H1 (cell line): Measurements from ENCODE around the gene MFSD2A. TPM values are rescaled to one million over a fixed set of nuclear protein-coding genes. Genes with fewer than 3 reads are reported as not detected.

Source experiments
- CEBPB ChIP-seq: IDR thresholded peaks from 2 replicates; pipeline ENCODE4 v1.6.1; 2012; ENCODE audit warnings: low read depth, low read length
- EGR1 ChIP-seq: IDR thresholded peaks from 2 replicates; pipeline ENCODE4 v1.6.1; 2011; ENCODE audit warnings: low read depth, low read length, borderline replicate concordance
- HDAC6 ChIP-seq: IDR thresholded peaks from one replicate; pipeline ENCODE4 v1.7.1; 2012; ENCODE audit warnings: low read depth, mild to moderate bottlenecking, inconsistent platforms, low read length, moderate library complexity
- RBBP5 ChIP-seq: IDR thresholded peaks from 2 replicates; pipeline ENCODE4 v1.7.1; 2012; ENCODE audit warnings: low read depth, mild to moderate bottlenecking, inconsistent platforms, low read length, moderate library complexity, borderline replicate concordance
- TBP ChIP-seq: IDR thresholded peaks from 2 replicates; pipeline ENCODE4 v1.6.1; 2011; ENCODE audit warnings: low read depth, low read length, improper control_type of control experiment
- polyA plus RNA-seq, 7 experiments: library from polyadenylated mRNA; depleted of rRNA in 3 of 7; stranded (reverse) in 5 of 7; unstranded in 2 of 7; fragments of >200 nt in 5 of 7; fragments of 200-250 nt in 2 of 7; gene quantifications; 1 replicate in 5 of 7; 2 replicates in 1 of 7; 4 replicates in 1 of 7; pipeline versions ENCODE4 v1.2.1 to v1.2.3, GENCODE V29; 2011 to 2013; ENCODE audit warnings: missing spikeins in 2 of 7, mixed read lengths in 2 of 7
- total RNA-seq: library from RNA; stranded (reverse); fragmentation: NEBNext Ultra II Directional; extraction: Animal tissue kit (Norgen Biotek cat#: 25700); gene quantifications from 2 replicates; pipeline ENCODE4 v1.2.1, GENCODE V29; 2021
- TF ChIP-seq, protein P1 (sequence below): IDR thresholded peaks from 2 replicates; pipeline ENCODE4 v1.6.1; 2012; ENCODE audit warnings: low read length, inconsistent platforms

Gene MFSD2A
- total and polyA plus RNA-seq, 2 of the 8 experiments (the other 6 are each of a cell fraction or from before 2014, with no cell fraction given), result 18.3 to 25.9 TPM

GRCh38 chr1:39947260-39947659, 7.7 kb upstream of the MFSD2A start (continued):
- TF ChIP-seq, protein P1, sequence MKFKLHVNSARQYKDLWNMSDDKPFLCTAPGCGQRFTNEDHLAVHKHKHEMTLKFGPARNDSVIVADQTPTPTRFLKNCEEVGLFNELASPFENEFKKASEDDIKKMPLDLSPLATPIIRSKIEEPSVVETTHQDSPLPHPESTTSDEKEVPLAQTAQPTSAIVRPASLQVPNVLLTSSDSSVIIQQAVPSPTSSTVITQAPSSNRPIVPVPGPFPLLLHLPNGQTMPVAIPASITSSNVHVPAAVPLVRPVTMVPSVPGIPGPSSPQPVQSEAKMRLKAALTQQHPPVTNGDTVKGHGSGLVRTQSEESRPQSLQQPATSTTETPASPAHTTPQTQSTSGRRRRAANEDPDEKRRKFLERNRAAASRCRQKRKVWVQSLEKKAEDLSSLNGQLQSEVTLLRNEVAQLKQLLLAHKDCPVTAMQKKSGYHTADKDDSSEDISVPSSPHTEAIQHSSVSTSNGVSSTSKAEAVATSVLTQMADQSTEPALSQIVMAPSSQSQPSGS, result no peak
- no peak for TF ChIP-seq HDAC6
- TF ChIP-seq RBBP5, result no peak
- TF ChIP-seq CEBPB, result no peak
- no peak for TF ChIP-seq EGR1
- TF ChIP-seq TBP, result no peak
